GM12878 (cell line): ENCODE measurements around the gene ACADVL. TPM values are rescaled to one million over a fixed set of nuclear protein-coding genes. Genes with fewer than 3 reads are reported as not detected.
A peak's percentile ranks its signal among the peaks of the same experiment; 100 is the strongest.

Experiments used
- ATF7 ChIP-seq: fragments of 450-650 bp; IDR thresholded peaks from 2 replicates; pipeline ENCODE4 v1.6.1; 2016; ENCODE audit warnings: low read depth, mild to moderate bottlenecking
- CHD2 ChIP-seq: IDR thresholded peaks from 2 replicates; pipeline ENCODE4 v1.6.1; 2011; ENCODE audit warnings: low read depth, low read length, improper control_type of control experiment, borderline replicate concordance
- DPF2 ChIP-seq: fragments of 450-650 bp; IDR thresholded peaks from 2 replicates; pipeline ENCODE4 v1.6.1; 2017; ENCODE audit warnings: mild to moderate bottlenecking
- FOXK2 ChIP-seq: fragments of 450-650 bp; IDR thresholded peaks from 2 replicates; pipeline ENCODE4 v1.6.1; 2017; ENCODE audit warnings: mild to moderate bottlenecking, moderate library complexity
- GABPA ChIP-seq: IDR thresholded peaks from 2 replicates; pipeline ENCODE4 v1.6.1; 2014; ENCODE audit warnings: antibody characterized with exemption, low read depth, mild to moderate bottlenecking, inconsistent platforms
- GATAD2B ChIP-seq: fragments of 450-650 bp; conservative IDR thresholded peaks from 2 replicates; pipeline ENCODE4 v1.6.1; 2017; ENCODE audit warnings: low read depth, mild to moderate bottlenecking, moderate library complexity
- HDGF ChIP-seq: fragments of 450-650 bp; IDR thresholded peaks from 2 replicates; pipeline ENCODE4 v1.6.1; 2016; ENCODE audit warnings: antibody characterized with exemption
- IKZF1 ChIP-seq: fragments of 450-650 bp; conservative IDR thresholded peaks from 2 replicates; pipeline ENCODE4 v1.6.1; 2017; ENCODE audit warnings: antibody characterized with exemption, mild to moderate bottlenecking
- KLF5 ChIP-seq: fragments of 450-650 bp; IDR thresholded peaks from 2 replicates; pipeline ENCODE4 v1.6.1; 2014; ENCODE audit warnings: mild to moderate bottlenecking; ENCODE audit not compliant: partially characterized antibody
- LARP7 ChIP-seq: fragments of 450-650 bp; IDR thresholded peaks from 2 replicates; pipeline ENCODE4 v1.6.1; 2017; ENCODE audit warnings: mild to moderate bottlenecking
- MXI1 ChIP-seq: fragments of 150-350 bp; IDR thresholded peaks from 2 replicates; pipeline ENCODE4 v1.6.1; 2011; ENCODE audit warnings: low read depth, mild to moderate bottlenecking, inconsistent platforms, low read length, improper control_type of control experiment
- NFYB ChIP-seq: IDR thresholded peaks from 2 replicates; pipeline ENCODE4 v1.6.1; 2011; ENCODE audit warnings: low read depth, mild to moderate bottlenecking, low read length, improper control_type of control experiment, moderate library complexity; ENCODE audit not compliant: insufficient read depth
- NR2C2 ChIP-seq: IDR thresholded peaks from 2 replicates; pipeline ENCODE4 v1.6.1; 2011; ENCODE audit warnings: borderline replicate concordance, low read depth; ENCODE audit not compliant: control insufficient read depth, insufficient read length
- NR2F1 ChIP-seq: fragments of 450-650 bp; conservative IDR thresholded peaks from 2 replicates; pipeline ENCODE4 v1.6.1; 2017; ENCODE audit warnings: mild to moderate bottlenecking
- RB1 ChIP-seq: fragments of 450-650 bp; formaldehyde crosslinking; IDR thresholded peaks from 2 replicates; pipeline ENCODE4 v1.6.1; 2017; ENCODE audit warnings: mild to moderate bottlenecking, borderline replicate concordance
- RCOR1 ChIP-seq: conservative IDR thresholded peaks from 2 replicates; pipeline ENCODE4 v1.6.1; 2012; ENCODE audit warnings: low read depth, low read length, improper control_type of control experiment
- RFX5 ChIP-seq: IDR thresholded peaks from 2 replicates; pipeline ENCODE4 v1.6.1; 2011; ENCODE audit warnings: low read depth, low read length, improper control_type of control experiment
- SPI1 ChIP-seq: IDR thresholded peaks from 2 replicates; pipeline ENCODE4 v1.6.1; 2011; ENCODE audit warnings: low read depth, mild to moderate bottlenecking, low read length, moderate library complexity, borderline replicate concordance; ENCODE audit not compliant: insufficient read depth
- YY1 ChIP-seq: IDR thresholded peaks from 2 replicates; pipeline ENCODE4 v1.6.1; 2011; ENCODE audit warnings: low read depth, mild to moderate bottlenecking, low read length
- polyA plus RNA-seq, 11 experiments: library from polyadenylated mRNA; depleted of rRNA in 4 of 11; unstranded in 6 of 11; stranded (reverse) in 5 of 11; fragments of >200 nt; fragmentation: Nextera tagmentation in 4 of 11; fragmentation: Illumina TruSeq in 1 of 11; extraction: Ambion mirVana in 4 of 11; extraction: Trizol in 1 of 11; gene quantifications; 1 replicate in 1 of 11; 2 replicates in 10 of 11; pipeline versions ENCODE4 v1.2.1 to v1.2.3, GENCODE V29; 2011 to 2016; ENCODE audit warnings: inconsistent platforms in 2 of 11, missing spikeins in 2 of 11, low read depth in 1 of 11
- total RNA-seq, 4 experiments: library from RNA; depleted of rRNA in 3 of 4; stranded (reverse); fragments of >200 nt in 3 of 4; fragmentation: Illumina TruSeq in 1 of 4; extraction: Trizol in 1 of 4; gene quantifications; 2 replicates each; pipeline versions ENCODE4 v1.2.1 to v1.2.3, GENCODE V29; 2013 to 2021
- TF ChIP-seq, protein P1 (sequence below): fragments of 450-650 bp; IDR thresholded peaks from 2 replicates; pipeline ENCODE4 v1.6.1; 2016; ENCODE audit warnings: mild to moderate bottlenecking
- TF ChIP-seq, protein P2 (sequence below): IDR thresholded peaks from 2 replicates; pipeline ENCODE4 v1.6.1; 2011; ENCODE audit warnings: borderline replicate concordance, low read depth, mild to moderate bottlenecking, moderate library complexity, low read length; ENCODE audit not compliant: insufficient read depth, poor library complexity, severe bottlenecking
- TF ChIP-seq, protein P3 (sequence below): fragments of 450-650 bp; IDR thresholded peaks from 2 replicates; pipeline ENCODE4 v1.6.1; 2018; ENCODE audit warnings: borderline replicate concordance, mild to moderate bottlenecking; ENCODE audit not compliant: partially characterized antibody
- TF ChIP-seq, protein P4 (sequence below): fragments of 450-650 bp; IDR thresholded peaks from 2 replicates; pipeline ENCODE4 v1.6.1; 2017; ENCODE audit warnings: low read depth, mild to moderate bottlenecking, moderate library complexity

Gene ACADVL
- total and polyA plus RNA-seq, 10 of the 15 experiments (the other 5 are each of a cell fraction or from before 2014, with no cell fraction given), result 25.4 to 232 (median 180) TPM

DNA sequence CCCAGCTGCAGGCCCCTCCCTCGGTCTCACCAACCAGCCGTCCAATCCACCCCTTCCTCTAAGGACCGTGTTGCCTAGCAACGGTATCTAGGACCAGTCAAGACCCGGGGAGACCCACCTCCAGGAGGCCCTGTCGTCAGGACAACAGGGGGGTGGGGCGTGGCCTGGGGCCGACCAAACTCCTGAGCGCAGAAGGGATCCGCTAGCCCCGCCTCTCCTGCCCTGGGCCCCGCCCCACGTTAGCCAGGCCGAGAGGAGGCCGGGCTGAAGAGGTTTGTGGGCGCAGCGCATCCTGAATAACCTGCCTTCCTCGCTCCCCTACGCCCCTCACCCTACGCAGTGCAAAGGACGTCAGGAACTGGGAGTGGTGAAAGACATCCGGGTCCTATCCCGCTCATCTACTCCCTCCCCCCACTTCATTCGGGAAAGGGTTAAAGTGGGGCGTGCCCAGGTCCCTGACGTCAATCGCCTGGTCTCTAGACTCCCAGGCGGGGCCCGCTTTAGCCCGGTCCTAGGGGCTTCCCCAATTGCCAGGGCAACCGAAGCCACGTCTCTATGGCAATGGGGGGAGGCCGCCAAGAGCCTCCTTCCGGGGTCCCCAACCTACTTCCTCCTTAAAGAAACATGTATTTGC, 14.8 kb upstream of the ACADVL start (continued):
- peak; percentile 57; the same call in 1 of the 2 replicates for TF ChIP-seq RFX5
- TF ChIP-seq FOXK2, result no peak
- TF ChIP-seq RCOR1, result 0 out of 2 replicates have a peak, but pooled peaks have one; percentile 58
- peak; percentile 49; the same call in 1 of the 2 replicates for TF ChIP-seq IKZF1
- TF ChIP-seq RB1, result peak; percentile 65; the same call in 1 of the 2 replicates
- TF ChIP-seq ATF7, result peak; percentile 60
- TF ChIP-seq YY1, result no peak
- TF ChIP-seq CHD2, result peak; percentile 76; the same call in 1 of the 2 replicates
- TF ChIP-seq HDGF, result peak; percentile 73
- 0 out of 2 replicates have a peak, but pooled peaks have one; percentile 62 for TF ChIP-seq LARP7
- TF ChIP-seq DPF2, result 0 out of 2 replicates have a peak, but pooled peaks have one; percentile 52
- peak; percentile 57; the same call in 1 of the 2 replicates for TF ChIP-seq NR2F1
- TF ChIP-seq, protein P1, sequence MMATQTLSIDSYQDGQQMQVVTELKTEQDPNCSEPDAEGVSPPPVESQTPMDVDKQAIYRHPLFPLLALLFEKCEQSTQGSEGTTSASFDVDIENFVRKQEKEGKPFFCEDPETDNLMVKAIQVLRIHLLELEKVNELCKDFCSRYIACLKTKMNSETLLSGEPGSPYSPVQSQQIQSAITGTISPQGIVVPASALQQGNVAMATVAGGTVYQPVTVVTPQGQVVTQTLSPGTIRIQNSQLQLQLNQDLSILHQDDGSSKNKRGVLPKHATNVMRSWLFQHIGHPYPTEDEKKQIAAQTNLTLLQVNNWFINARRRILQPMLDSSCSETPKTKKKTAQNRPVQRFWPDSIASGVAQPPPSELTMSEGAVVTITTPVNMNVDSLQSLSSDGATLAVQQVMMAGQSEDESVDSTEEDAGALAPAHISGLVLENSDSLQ, result peak; percentile 66
- TF ChIP-seq NR2C2, result no peak
- TF ChIP-seq GABPA, result peak; percentile 72; the same call in 1 of the 2 replicates
- peak; percentile 97 for TF ChIP-seq MXI1
- TF ChIP-seq NFYB, result no peak
- TF ChIP-seq KLF5, result peak; percentile 71
- TF ChIP-seq, protein P2, sequence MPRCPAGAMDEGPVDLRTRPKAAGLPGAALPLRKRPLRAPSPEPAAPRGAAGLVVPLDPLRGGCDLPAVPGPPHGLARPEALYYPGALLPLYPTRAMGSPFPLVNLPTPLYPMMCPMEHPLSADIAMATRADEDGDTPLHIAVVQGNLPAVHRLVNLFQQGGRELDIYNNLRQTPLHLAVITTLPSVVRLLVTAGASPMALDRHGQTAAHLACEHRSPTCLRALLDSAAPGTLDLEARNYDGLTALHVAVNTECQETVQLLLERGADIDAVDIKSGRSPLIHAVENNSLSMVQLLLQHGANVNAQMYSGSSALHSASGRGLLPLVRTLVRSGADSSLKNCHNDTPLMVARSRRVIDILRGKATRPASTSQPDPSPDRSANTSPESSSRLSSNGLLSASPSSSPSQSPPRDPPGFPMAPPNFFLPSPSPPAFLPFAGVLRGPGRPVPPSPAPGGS, result no peak
- TF ChIP-seq, protein P3, sequence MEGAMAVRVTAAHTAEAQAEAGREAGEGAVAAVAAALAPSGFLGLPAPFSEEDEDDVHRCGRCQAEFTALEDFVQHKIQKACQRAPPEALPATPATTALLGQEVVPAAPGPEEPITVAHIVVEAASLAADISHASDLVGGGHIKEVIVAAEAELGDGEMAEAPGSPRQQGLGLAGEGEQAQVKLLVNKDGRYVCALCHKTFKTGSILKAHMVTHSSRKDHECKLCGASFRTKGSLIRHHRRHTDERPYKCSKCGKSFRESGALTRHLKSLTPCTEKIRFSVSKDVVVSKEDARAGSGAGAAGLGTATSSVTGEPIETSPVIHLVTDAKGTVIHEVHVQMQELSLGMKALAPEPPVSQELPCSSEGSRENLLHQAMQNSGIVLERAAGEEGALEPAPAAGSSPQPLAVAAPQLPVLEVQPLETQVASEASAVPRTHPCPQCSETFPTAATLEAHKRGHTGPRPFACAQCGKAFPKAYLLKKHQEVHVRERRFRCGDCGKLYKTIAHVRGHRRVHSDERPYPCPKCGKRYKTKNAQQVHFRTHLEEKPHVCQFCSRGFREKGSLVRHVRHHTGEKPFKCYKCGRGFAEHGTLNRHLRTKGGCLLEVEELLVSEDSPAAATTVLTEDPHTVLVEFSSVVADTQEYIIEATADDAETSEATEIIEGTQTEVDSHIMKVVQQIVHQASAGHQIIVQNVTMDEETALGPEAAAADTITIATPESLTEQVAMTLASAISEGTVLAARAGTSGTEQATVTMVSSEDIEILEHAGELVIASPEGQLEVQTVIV, result peak; percentile 16
- TF ChIP-seq, protein P4, sequence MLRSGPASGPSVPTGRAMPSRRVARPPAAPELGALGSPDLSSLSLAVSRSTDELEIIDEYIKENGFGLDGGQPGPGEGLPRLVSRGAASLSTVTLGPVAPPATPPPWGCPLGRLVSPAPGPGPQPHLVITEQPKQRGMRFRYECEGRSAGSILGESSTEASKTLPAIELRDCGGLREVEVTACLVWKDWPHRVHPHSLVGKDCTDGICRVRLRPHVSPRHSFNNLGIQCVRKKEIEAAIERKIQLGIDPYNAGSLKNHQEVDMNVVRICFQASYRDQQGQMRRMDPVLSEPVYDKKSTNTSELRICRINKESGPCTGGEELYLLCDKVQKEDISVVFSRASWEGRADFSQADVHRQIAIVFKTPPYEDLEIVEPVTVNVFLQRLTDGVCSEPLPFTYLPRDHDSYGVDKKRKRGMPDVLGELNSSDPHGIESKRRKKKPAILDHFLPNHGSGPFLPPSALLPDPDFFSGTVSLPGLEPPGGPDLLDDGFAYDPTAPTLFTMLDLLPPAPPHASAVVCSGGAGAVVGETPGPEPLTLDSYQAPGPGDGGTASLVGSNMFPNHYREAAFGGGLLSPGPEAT, result 0 out of 2 replicates have a peak, but pooled peaks have one; percentile 31
- TF ChIP-seq GATAD2B, result peak; percentile 47; the same call in 1 of the 2 replicates
- peak; percentile 22; the same call in 1 of the 2 replicates for TF ChIP-seq SPI1
